Activated CD8-positive, alpha-beta T cell treated with anti-CD3 and anti-CD28 coated beads for 36 hours (primary cell): Measurements from ENCODE around the gene HSPA4. TPM values are rescaled to one million over a fixed set of nuclear protein-coding genes. Genes with fewer than 3 reads are reported as not detected.

Source experiments
- ATAC-seq: fragments of 200-7000 bp; cut with Tn5 transposase; one replicate; pipeline ENCODE4 v1.10.0; 2021; ENCODE audit warnings: mild to moderate bottlenecking, moderate library complexity
- CTCF ChIA-PET: fragments of 350-600 bp; sonication (Branson Sonifier 250); formaldehyde crosslinking; loops from one replicate; lab custom pipeline; 2021; ENCODE audit warnings: antibody characterized with exemption; lab: Charles Lee
- POLR2A ChIA-PET: fragments of 350-600 bp; sonication (Branson Sonifier 250); formaldehyde crosslinking; loops from one replicate; lab custom pipeline; 2021; ENCODE audit warnings: antibody characterized with exemption; lab: Charles Lee
- DNase-seq: peaks from one replicate; pipeline ENCODE4 v3.0.0-alpha.2; 2020
- H3K27ac Mint-ChIP-seq: one replicate; pipeline ENCODE4 v1.8.0; 2021; ENCODE audit warnings: mild to moderate bottlenecking, mixed read lengths
- H3K27me3 Mint-ChIP-seq: one replicate; pipeline ENCODE4 v1.8.0; 2021; ENCODE audit warnings: mixed read lengths
- H3K36me3 Mint-ChIP-seq: one replicate; pipeline ENCODE4 v1.8.0; 2021; ENCODE audit warnings: low read depth, mixed read lengths
- H3K4me1 Mint-ChIP-seq: one replicate; pipeline ENCODE4 v1.8.0; 2021; ENCODE audit warnings: low read depth, mixed read lengths
- H3K4me3 Mint-ChIP-seq: one replicate; pipeline ENCODE4 v1.8.0; 2021; ENCODE audit warnings: mild to moderate bottlenecking, moderate library complexity, mixed read lengths
- H3K9me3 Mint-ChIP-seq: one replicate; pipeline ENCODE4 v1.8.0; 2021; ENCODE audit warnings: mixed read lengths
- CTCF ChIP-seq: fragments of 200-600 bp; IDR thresholded peaks from one replicate; pipeline ENCODE4 v1.8.0; 2022; ENCODE audit warnings: antibody characterized with exemption, mild to moderate bottlenecking
- intact Hi-C: fragments of 100-400 bp; cut with micrococcal nuclease; formaldehyde crosslinking; loops from one replicate; pipeline ENCODE4 v1.10.0; 2022
- total RNA-seq, 2 experiments: library from RNA; stranded (reverse); gene quantifications; one replicate each; pipeline ENCODE4 v1.2.3, GENCODE V29; 2021

The HSPA4 gene
- total RNA-seq, 2 experiments from 2014 or later = 229 to 232 TPM

- H3K36me3 Mint-ChIP-seq = no peaks in the 10 kb centered on the region
- H3K27ac Mint-ChIP-seq = no peak overlapping the region
- DNase-seq = no peak
- ChIA-PET POLR2A (no interaction called here), CTCF (no interaction called here)
- intact Hi-C loops = no loop called here
- no peak for TF ChIP-seq CTCF
- no peaks in the 10 kb centered on the region for H3K4me1 Mint-ChIP-seq
- H3K4me3 Mint-ChIP-seq = no peak overlapping the region
- H3K27me3 Mint-ChIP-seq = no peaks in the 10 kb centered on the region
- H3K9me3 Mint-ChIP-seq = no peaks in the 10 kb centered on the region
- no peak for ATAC-seq
These were observed 73.1 kb downstream of the HSPA4 start for GRCh38 chr5:133124891-133125290.

GRCh38 chr5:133128066-133128465 lies 76.3 kb downstream of the HSPA4 start:
- DNase-seq = no peak
- Mint-ChIP-seq H3K4me1 (no peaks in the 10 kb centered on the region), H3K4me3 (no peak overlapping the region), H3K9me3 (no peaks in the 10 kb centered on the region), H3K36me3 (no peaks in the 10 kb centered on the region), H3K27ac (no peak overlapping the region), H3K27me3 (no peaks in the 10 kb centered on the region)
- intact Hi-C loops = no loop called here
- POLR2A ChIA-PET = interaction anchor here (1.1 kb wide), 1 partner anchor 13 kb away, joined by 3 read pairs; no protein-coding TSS in a partner anchor
- CTCF ChIA-PET = interaction anchor here (0.6 kb wide), 1 partner anchor 17 kb away, joined by 3 read pairs; no protein-coding TSS in a partner anchor
- ATAC-seq = no peak
- TF ChIP-seq CTCF = no peak

GRCh38 chr5:133129289-133129688 lies 77.5 kb downstream of the HSPA4 start:
- no peaks in the 10 kb centered on the region for H3K4me1 Mint-ChIP-seq
- H3K27me3 Mint-ChIP-seq = no peaks in the 10 kb centered on the region
- no peaks in the 10 kb centered on the region for H3K9me3 Mint-ChIP-seq
- intact Hi-C loops = no loop called here
- no peak for DNase-seq
- no peak overlapping the region for H3K4me3 Mint-ChIP-seq
- TF ChIP-seq CTCF = no peak
- H3K27ac Mint-ChIP-seq = no peak overlapping the region
- no peak for ATAC-seq
- CTCF ChIA-PET = no interaction called here
- POLR2A ChIA-PET = no interaction called here
- no peaks in the 10 kb centered on the region for H3K36me3 Mint-ChIP-seq

- TF ChIP-seq CTCF = no peak
- no peak overlapping the region for H3K27ac Mint-ChIP-seq
- H3K36me3 Mint-ChIP-seq = no peaks in the 10 kb centered on the region
- no peaks in the 10 kb centered on the region for H3K9me3 Mint-ChIP-seq
- ATAC-seq (no peak), DNase-seq (no peak)
- CTCF ChIA-PET = no interaction called here
- no peaks in the 10 kb centered on the region for H3K27me3 Mint-ChIP-seq
- H3K4me1 Mint-ChIP-seq = no peaks in the 10 kb centered on the region
- POLR2A ChIA-PET = no interaction called here
- H3K4me3 Mint-ChIP-seq = no peak overlapping the region
- intact Hi-C loops = no loop called here
These were observed 78.1 kb downstream of the HSPA4 start for GRCh38 chr5:133129950-133130349.

- no peak overlapping the region for H3K27ac Mint-ChIP-seq
- H3K27me3 Mint-ChIP-seq = no peaks in the 10 kb centered on the region
- intact Hi-C loops = no loop called here
- no peaks in the 10 kb centered on the region for H3K4me1 Mint-ChIP-seq
- H3K9me3 Mint-ChIP-seq = no peaks in the 10 kb centered on the region
- ATAC-seq (no peak), DNase-seq (no peak)
- ChIA-PET POLR2A (no interaction called here), CTCF (no interaction called here)
- no peak overlapping the region for H3K4me3 Mint-ChIP-seq
- no peaks in the 10 kb centered on the region for H3K36me3 Mint-ChIP-seq
- no peak for TF ChIP-seq CTCF
These were observed 78.7 kb downstream of the HSPA4 start for GRCh38 chr5:133130387-133131118.
